Vagina (tissue), 2 donors: ENCODE results near the gene CERK. TPM values are rescaled to one million over a fixed set of nuclear protein-coding genes. Genes with fewer than 3 reads are reported as not detected.

Experiments
- DNase-seq, 2 donors: peaks; one replicate each; pipeline ENCODE4 v3.0.0-alpha.2; 2017; ENCODE audit errors: extremely low spot score in 2 of 2
- H3K27ac ChIP-seq: fragments of 200-600 bp; sonication (generic); one replicate; pipeline ENCODE4 v1.5.1; 2019
- H3K27me3 ChIP-seq: fragments of 200-600 bp; sonication (generic); one replicate; pipeline ENCODE4 v1.5.1; 2019
- H3K36me3 ChIP-seq, 2 donors: fragments of 200-600 bp; sonication (generic); one replicate each; pipeline ENCODE4 v1.5.1; 2017 to 2019
- H3K4me1 ChIP-seq: fragments of 200-600 bp; sonication (generic); one replicate; pipeline ENCODE4 v1.5.1; 2019
- H3K4me3 ChIP-seq, 2 donors: fragments of 200-600 bp; sonication (generic); 1 replicate in 1 of 2; 2 replicates in 1 of 2; pipeline ENCODE4 v1.5.1; 2016 to 2019
- H3K9me3 ChIP-seq: fragments of 200-600 bp; sonication (generic); one replicate; pipeline ENCODE4 v1.5.1; 2019
- POLR2A ChIP-seq, 2 donors: fragments of 450-650 bp; IDR thresholded peaks; one replicate each; pipeline ENCODE4 v1.6.1; 2017; ENCODE audit warnings: antibody characterized with exemption in 2 of 2, mild to moderate bottlenecking in 2 of 2, moderate library complexity in 2 of 2
- POLR2AphosphoS5 ChIP-seq, 2 donors: sonication (generic); formaldehyde crosslinking; IDR thresholded peaks; one replicate each; pipeline ENCODE4 v1.9.0; 2017; ENCODE audit warnings: antibody characterized with exemption in 2 of 2, mild to moderate bottlenecking in 2 of 2, low read depth in 1 of 2; ENCODE audit not compliant: insufficient read depth in 1 of 2
- intact Hi-C: fragments of 100-400 bp; cut with DNase I; formaldehyde crosslinking; loops from one replicate; pipeline ENCODE4 v1.15.1; 2023
- total RNA-seq: library from RNA; depleted of rRNA; stranded (reverse); fragments of >200 nt; gene quantifications from one replicate; pipeline ENCODE4 v1.2.3, GENCODE V29; 2016
- TF ChIP-seq, protein P1 (sequence below), 3 experiments: fragments of 450-650 bp in 2 of 3; fragments of 200-600 bp in 1 of 3; sonication (generic) in 1 of 3; IDR thresholded peaks; one replicate each; pipeline ENCODE4 v1.5.1; 2017 to 2019; ENCODE audit warnings: antibody characterized with exemption in 3 of 3, mild to moderate bottlenecking in 2 of 3, moderate library complexity in 2 of 3

The CERK gene
- total RNA-seq, 1 donor from 2014 or later = 37.3 TPM

GRCh38 chr22:46727813-46728364, 10.2 kb downstream of the CERK start:
- DNase-seq = no peak
- no peak overlapping the region for H3K27ac ChIP-seq
- H3K27me3 ChIP-seq = no peaks in the 10 kb centered on the region
- peaks cover 59% of the 10 kb centered on the region for H3K4me1 ChIP-seq
- H3K36me3 ChIP-seq = no peaks in the 10 kb centered on the region
- no peaks in the 10 kb centered on the region for H3K9me3 ChIP-seq
- intact Hi-C loops = no loop called here
- TF ChIP-seq, protein P1, sequence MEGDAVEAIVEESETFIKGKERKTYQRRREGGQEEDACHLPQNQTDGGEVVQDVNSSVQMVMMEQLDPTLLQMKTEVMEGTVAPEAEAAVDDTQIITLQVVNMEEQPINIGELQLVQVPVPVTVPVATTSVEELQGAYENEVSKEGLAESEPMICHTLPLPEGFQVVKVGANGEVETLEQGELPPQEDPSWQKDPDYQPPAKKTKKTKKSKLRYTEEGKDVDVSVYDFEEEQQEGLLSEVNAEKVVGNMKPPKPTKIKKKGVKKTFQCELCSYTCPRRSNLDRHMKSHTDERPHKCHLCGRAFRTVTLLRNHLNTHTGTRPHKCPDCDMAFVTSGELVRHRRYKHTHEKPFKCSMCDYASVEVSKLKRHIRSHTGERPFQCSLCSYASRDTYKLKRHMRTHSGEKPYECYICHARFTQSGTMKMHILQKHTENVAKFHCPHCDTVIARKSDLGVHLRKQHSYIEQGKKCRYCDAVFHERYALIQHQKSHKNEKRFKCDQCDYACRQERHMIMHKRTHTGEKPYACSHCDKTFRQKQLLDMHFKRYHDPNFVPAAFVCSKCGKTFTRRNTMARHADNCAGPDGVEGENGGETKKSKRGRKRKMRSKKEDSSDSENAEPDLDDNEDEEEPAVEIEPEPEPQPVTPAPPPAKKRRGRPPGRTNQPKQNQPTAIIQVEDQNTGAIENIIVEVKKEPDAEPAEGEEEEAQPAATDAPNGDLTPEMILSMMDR (IDR thresholded peaks at IDR 0.05) = no peak
- TF ChIP-seq POLR2AphosphoS5 (IDR thresholded peaks at IDR 0.05; ENCODE audit: insufficient read depth in 1 of 2, low read depth in 1 of 2) (no peak), POLR2A (IDR thresholded peaks at IDR 0.05) (no peak)
- H3K4me3 ChIP-seq = no peak overlapping the region

DNA sequence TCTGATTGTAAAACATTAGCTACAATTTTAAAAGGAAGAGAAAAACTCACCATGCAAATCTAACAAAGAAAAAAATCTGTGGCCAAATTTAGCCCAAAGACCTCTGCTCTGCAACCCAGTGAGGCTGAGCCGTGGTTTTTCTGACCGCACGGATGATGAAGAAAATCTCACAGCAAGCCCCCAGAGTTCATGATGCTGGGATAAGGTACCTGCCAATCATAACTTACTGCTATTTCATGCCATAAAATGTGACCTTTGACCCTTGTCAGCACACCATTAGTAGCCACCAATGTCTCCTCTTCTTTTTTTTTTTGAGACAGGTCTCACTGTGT, 11.1 kb downstream of the CERK start:
- Histone ChIP-seq H3K36me3 (no peaks in the 10 kb centered on the region), H3K27ac (no peak overlapping the region), H3K4me1 (peaks cover 66% of the 10 kb centered on the region), H3K9me3 (no peaks in the 10 kb centered on the region), H3K27me3 (no peaks in the 10 kb centered on the region), H3K4me3 (no peak overlapping the region)
- DNase-seq = no peak
- intact Hi-C loops = no loop called here
- TF ChIP-seq POLR2A (IDR thresholded peaks at IDR 0.05) = no peak
- no peak for TF ChIP-seq POLR2AphosphoS5 (IDR thresholded peaks at IDR 0.05; ENCODE audit: insufficient read depth in 1 of 2, low read depth in 1 of 2)
- TF ChIP-seq, protein P1 (IDR thresholded peaks at IDR 0.05) = no peak

GRCh38 chr22:46726066-46726985, 11.7 kb downstream of the CERK start:
- Histone ChIP-seq H3K4me1 (peaks cover 66% of the 10 kb centered on the region), H3K36me3 (no peaks in the 10 kb centered on the region), H3K4me3 (no peak overlapping the region), H3K27ac (peak overlapping the region; percentile 17), H3K27me3 (no peaks in the 10 kb centered on the region), H3K9me3 (no peaks in the 10 kb centered on the region)
- no peak for TF ChIP-seq POLR2A (IDR thresholded peaks at IDR 0.05)
- TF ChIP-seq, protein P1 (IDR thresholded peaks at IDR 0.05) = no peak
- TF ChIP-seq POLR2AphosphoS5 (IDR thresholded peaks at IDR 0.05; ENCODE audit: insufficient read depth in 1 of 2, low read depth in 1 of 2) = no peak
- intact Hi-C loops = no loop called here
- DNase-seq = no peak

DNA sequence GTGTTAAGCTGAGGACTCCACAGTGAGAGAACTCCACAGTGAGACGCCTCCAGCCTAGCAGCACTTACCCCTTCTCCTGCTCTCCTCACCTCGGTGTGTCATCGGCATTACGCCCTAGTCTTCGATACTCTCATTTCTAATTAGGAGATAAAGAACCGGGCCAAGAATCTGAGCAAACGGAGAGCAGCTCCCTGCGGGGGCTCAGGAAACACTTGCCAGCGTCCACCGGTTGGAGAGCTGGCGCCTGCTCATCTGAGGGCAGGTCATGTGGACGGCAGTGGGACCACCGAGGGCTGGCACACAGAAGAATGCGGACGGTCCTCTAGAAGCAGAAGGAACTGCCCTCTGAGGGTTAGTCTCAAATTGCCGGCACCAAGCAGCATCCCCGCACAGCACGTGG, 13.0 kb downstream of the CERK start:
- Histone ChIP-seq H3K27ac (no peak overlapping the region), H3K27me3 (no peaks in the 10 kb centered on the region), H3K9me3 (no peaks in the 10 kb centered on the region), H3K4me3 (no peak overlapping the region), H3K4me1 (peaks cover 56% of the 10 kb centered on the region), H3K36me3 (peaks cover 0 to 7% of the 10 kb centered on the region in 2 donors)
- intact Hi-C loops = no loop called here
- no peak for DNase-seq
- TF ChIP-seq POLR2A (IDR thresholded peaks at IDR 0.05) = no peak
- TF ChIP-seq, protein P1 (IDR thresholded peaks at IDR 0.05) = no peak
- no peak for TF ChIP-seq POLR2AphosphoS5 (IDR thresholded peaks at IDR 0.05; ENCODE audit: insufficient read depth in 1 of 2, low read depth in 1 of 2)

DNA sequence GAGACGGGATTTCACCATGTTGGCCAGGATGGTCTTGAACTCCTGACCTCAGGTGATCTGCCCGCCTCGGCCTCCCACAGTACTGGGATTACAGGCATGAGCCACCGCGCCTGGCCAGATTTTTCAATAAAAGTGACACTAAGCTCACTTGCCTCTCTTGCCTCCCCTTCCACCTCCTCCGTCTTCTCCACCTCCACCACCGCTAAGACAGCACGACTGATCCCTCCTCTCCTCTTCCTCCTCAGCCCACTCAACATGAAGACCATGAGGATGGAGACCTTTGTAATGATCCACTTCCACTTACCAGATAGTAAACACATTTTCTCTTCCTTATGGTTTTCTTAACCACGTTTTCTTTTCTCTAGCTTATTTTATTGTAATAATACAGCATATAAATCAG, 14.2 kb downstream of the CERK start:
- H3K4me3 ChIP-seq = no peak overlapping the region
- TF ChIP-seq POLR2A (IDR thresholded peaks at IDR 0.05) = no peak
- TF ChIP-seq POLR2AphosphoS5 (IDR thresholded peaks at IDR 0.05; ENCODE audit: insufficient read depth in 1 of 2, low read depth in 1 of 2) = no peak
- TF ChIP-seq, protein P1 (IDR thresholded peaks at IDR 0.05) = no peak
- peaks cover 50% of the 10 kb centered on the region for H3K4me1 ChIP-seq
- H3K27me3 ChIP-seq = no peaks in the 10 kb centered on the region
- no peaks in the 10 kb centered on the region for H3K9me3 ChIP-seq
- intact Hi-C loops = no loop called here
- H3K36me3 ChIP-seq = peaks cover 0 to 20% of the 10 kb centered on the region in 2 donors
- DNase-seq = no peak
- H3K27ac ChIP-seq = no peak overlapping the region
